NB4 (cell line): ENCODE results near the gene OTUD3.

Experiments used
- DNase-seq: peaks from one replicate; pipeline ENCODE4 v3.0.0; 2010; ENCODE audit warnings: low read depth
- H3K4me3 ChIP-seq: one replicate; pipeline ENCODE4 v1.5.1; 2011; ENCODE audit warnings: mild to moderate bottlenecking, low read depth, low read length, moderate library complexity
- CTCF ChIP-seq: IDR thresholded peaks from one replicate; pipeline ENCODE4 v1.5.1; 2012; ENCODE audit warnings: low read depth, low read length
- MYC ChIP-seq: IDR thresholded peaks from 2 replicates; pipeline ENCODE4 v1.6.1; 2011; ENCODE audit warnings: low read depth, low read length
- POLR2A ChIP-seq: IDR thresholded peaks from 2 replicates; pipeline ENCODE4 v1.6.1; 2011; ENCODE audit warnings: mild to moderate bottlenecking; ENCODE audit not compliant: insufficient read length; ENCODE audit errors: extremely low read depth
- TF ChIP-seq, protein P1 (sequence below): IDR thresholded peaks from 2 replicates; pipeline ENCODE4 v1.6.1; 2011; ENCODE audit warnings: low read depth, low read length

Gene OTUD3

DNA sequence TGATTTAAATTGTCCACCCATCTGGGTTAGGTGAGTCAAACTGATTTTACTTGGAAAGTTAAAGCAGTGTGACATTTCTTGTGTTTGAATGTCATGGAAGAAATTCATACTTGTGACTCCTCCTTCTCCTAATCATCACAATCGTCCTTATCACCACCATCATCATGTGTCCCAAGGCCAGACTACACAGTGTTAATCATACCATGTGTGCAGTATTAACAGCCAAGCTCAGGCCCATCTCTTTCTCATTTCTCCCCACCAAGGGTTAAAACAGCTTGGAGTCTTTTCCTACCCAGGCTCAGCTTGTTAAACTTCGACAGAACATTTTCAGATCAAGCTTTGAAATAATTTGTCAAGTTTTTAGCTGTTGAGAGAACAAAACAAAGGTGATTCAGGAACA, 63.7 kb downstream of the OTUD3 start:
- TF ChIP-seq, protein P1, sequence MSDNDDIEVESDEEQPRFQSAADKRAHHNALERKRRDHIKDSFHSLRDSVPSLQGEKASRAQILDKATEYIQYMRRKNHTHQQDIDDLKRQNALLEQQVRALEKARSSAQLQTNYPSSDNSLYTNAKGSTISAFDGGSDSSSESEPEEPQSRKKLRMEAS = no peak
- TF ChIP-seq CTCF (no peak), MYC (no peak), POLR2A (no peak)
- H3K4me3 ChIP-seq = no peak overlapping the region
- DNase-seq = no peak

- DNase-seq = no peak
- H3K4me3 ChIP-seq = no peak overlapping the region
- no peak for TF ChIP-seq MYC
- TF ChIP-seq CTCF = no peak
- no peak for TF ChIP-seq POLR2A
- TF ChIP-seq, protein P1 = no peak
These were observed 64.1 kb downstream of the OTUD3 start for GRCh38 chr1:19946331-19946751.

- no peak for DNase-seq
- TF ChIP-seq, protein P1 = no peak
- no peak for TF ChIP-seq CTCF
- TF ChIP-seq MYC = no peak
- TF ChIP-seq POLR2A = no peak
These were observed 64.8 kb downstream of the OTUD3 start for GRCh38 chr1:19946971-19947370.

DNA sequence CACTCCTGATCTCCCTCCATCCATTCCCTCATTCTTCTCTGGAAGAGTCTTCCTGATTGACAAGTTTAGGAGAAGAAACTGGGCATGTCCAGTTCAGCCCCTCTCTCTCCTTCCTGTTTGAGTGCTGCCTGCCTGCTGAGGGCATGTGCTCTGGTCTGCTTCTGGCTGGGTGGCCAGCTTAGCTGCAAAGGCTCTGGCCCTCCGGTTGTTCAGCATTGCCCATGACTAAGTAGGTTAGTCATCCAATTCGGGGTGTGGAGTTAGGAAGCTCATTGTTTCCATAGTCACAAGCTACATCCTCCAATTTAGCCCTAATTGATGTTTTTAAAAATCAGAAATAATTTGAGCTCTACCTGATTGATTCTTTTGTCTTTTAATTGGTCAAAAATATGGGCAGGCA, 66.8 kb downstream of the OTUD3 start:
- no peak for DNase-seq

More at GRCh38 chr1:19946971-19947370, 64.8 kb downstream of the OTUD3 start:
- H3K4me3 ChIP-seq = no peak overlapping the region

DNA sequence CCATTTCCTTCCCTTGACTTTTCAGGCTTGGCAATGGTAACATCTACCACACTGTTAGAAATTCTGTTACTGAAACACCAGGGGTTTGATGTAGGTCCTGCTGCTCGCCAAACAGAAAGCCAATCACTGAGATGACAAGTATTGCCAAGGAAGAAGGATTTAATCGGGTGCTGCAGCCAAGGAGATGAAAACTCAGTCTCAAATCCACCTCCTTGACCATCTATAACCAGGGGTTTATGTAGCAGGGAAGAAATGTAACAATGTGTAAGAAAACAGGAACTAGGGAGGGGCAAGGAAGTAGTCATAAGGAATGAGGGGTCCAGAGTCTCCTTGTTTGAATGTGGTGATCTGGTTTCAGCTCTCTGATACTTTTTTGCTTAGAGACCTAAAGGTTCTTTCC, 71.9 kb downstream of the OTUD3 start:
- TF ChIP-seq MYC = no peak
- TF ChIP-seq POLR2A = no peak
- no peak for TF ChIP-seq CTCF
- TF ChIP-seq, protein P1 = no peak
- no peak overlapping the region for H3K4me3 ChIP-seq
- no peak for DNase-seq

More for the DNA sequence above, 66.8 kb downstream of the OTUD3 start:
- no peak overlapping the region for H3K4me3 ChIP-seq
- TF ChIP-seq POLR2A = no peak
- TF ChIP-seq MYC = no peak
- no peak for TF ChIP-seq CTCF
- TF ChIP-seq, protein P1 = no peak
